Ishikawa (cell line): ENCODE results near the gene MAIP1.

Source experiments
- CEBPB ChIP-seq: IDR thresholded peaks from 2 replicates; pipeline ENCODE4 v1.6.1; 2012
- CREB1 ChIP-seq: IDR thresholded peaks from 2 replicates; pipeline ENCODE4 v1.6.1; 2012; ENCODE audit warnings: low read depth
- EGR1 ChIP-seq: IDR thresholded peaks from 2 replicates; pipeline ENCODE4 v1.6.1; 2012
- EP300 ChIP-seq: IDR thresholded peaks from 2 replicates; pipeline ENCODE4 v1.6.1; 2012; ENCODE audit warnings: borderline replicate concordance
- FOXM1 ChIP-seq: IDR thresholded peaks from 2 replicates; pipeline ENCODE4 v1.6.1; 2012; ENCODE audit warnings: low read depth, borderline replicate concordance
- MAX ChIP-seq: IDR thresholded peaks from 2 replicates; pipeline ENCODE4 v1.6.1; 2012
- NFIC ChIP-seq: IDR thresholded peaks from 2 replicates; pipeline ENCODE4 v1.6.1; 2012
- RAD21 ChIP-seq: IDR thresholded peaks from 2 replicates; pipeline ENCODE4 v1.6.1; 2012; ENCODE audit warnings: low read depth
- REST ChIP-seq: IDR thresholded peaks from 2 replicates; pipeline ENCODE4 v1.6.1; 2012; ENCODE audit warnings: low read depth, mild to moderate bottlenecking
- TAF1 ChIP-seq: IDR thresholded peaks from 2 replicates; pipeline ENCODE4 v1.6.1; 2012; ENCODE audit warnings: low read depth, mild to moderate bottlenecking
- TCF12 ChIP-seq: IDR thresholded peaks from 2 replicates; pipeline ENCODE4 v1.6.1; 2012; ENCODE audit warnings: low read depth
- TEAD4 ChIP-seq: IDR thresholded peaks from 2 replicates; pipeline ENCODE4 v1.6.1; 2012
- USF1 ChIP-seq: IDR thresholded peaks from 2 replicates; pipeline ENCODE4 v1.6.1; 2012
- YY1 ChIP-seq: IDR thresholded peaks from 2 replicates; pipeline ENCODE4 v1.6.1; 2012; ENCODE audit warnings: low read depth
- ZBTB7A ChIP-seq: IDR thresholded peaks from 2 replicates; pipeline ENCODE4 v1.6.1; 2012; ENCODE audit warnings: low read depth

Gene MAIP1

GRCh38 chr2:199958014-199958413 is 2.6 kb downstream of the MAIP1 start:
- no peak for TF ChIP-seq MAX
- TF ChIP-seq TCF12: no peak
- no peak for TF ChIP-seq RAD21
- no peak for TF ChIP-seq TEAD4
- TF ChIP-seq FOXM1: no peak

GRCh38 chr2:199962203-199962602 is 6.8 kb downstream of the MAIP1 start:
- no peak for TF ChIP-seq FOXM1
- TF ChIP-seq TCF12: no peak
- TF ChIP-seq NFIC: no peak
- no peak for TF ChIP-seq CREB1
- no peak for TF ChIP-seq USF1
- no peak for TF ChIP-seq CEBPB
- no peak for TF ChIP-seq ZBTB7A
- no peak for TF ChIP-seq YY1
- no peak for TF ChIP-seq EP300
- TF ChIP-seq REST: no peak
- TF ChIP-seq TAF1: no peak
- no peak for TF ChIP-seq MAX
- TF ChIP-seq TEAD4: no peak
- TF ChIP-seq EGR1: no peak
- TF ChIP-seq RAD21: no peak

- TF ChIP-seq RAD21 (no peak), ZBTB7A (no peak), EGR1 (no peak), FOXM1 (no peak), TAF1 (no peak), CREB1 (no peak), YY1 (no peak), MAX (no peak), EP300 (no peak), USF1 (no peak), NFIC (no peak), TEAD4 (no peak), TCF12 (no peak), REST (no peak), CEBPB (no peak)
These were observed 11.0 kb downstream of the MAIP1 start for GRCh38 chr2:199966405-199966804.

- TF ChIP-seq NFIC (no peak), YY1 (no peak), CREB1 (no peak), TEAD4 (no peak)
These were observed 11.6 kb downstream of the MAIP1 start for GRCh38 chr2:199966976-199967375.

- TF ChIP-seq ZBTB7A (no peak), REST (no peak), NFIC (no peak), CEBPB (no peak), FOXM1 (no peak), MAX (no peak), CREB1 (no peak), EP300 (no peak), USF1 (no peak), TAF1 (no peak), TCF12 (no peak), RAD21 (no peak), TEAD4 (no peak), YY1 (no peak)
These were observed 12.7 kb downstream of the MAIP1 start for GRCh38 chr2:199968126-199968525.
